ENCODE results near the gene FZD1. TPM values are rescaled to one million over a fixed set of nuclear protein-coding genes. Genes with fewer than 3 reads are reported as not detected.

Gene FZD1
- total RNA-seq, 1 donor from 2014 or later: 5.4 TPM

DNA sequence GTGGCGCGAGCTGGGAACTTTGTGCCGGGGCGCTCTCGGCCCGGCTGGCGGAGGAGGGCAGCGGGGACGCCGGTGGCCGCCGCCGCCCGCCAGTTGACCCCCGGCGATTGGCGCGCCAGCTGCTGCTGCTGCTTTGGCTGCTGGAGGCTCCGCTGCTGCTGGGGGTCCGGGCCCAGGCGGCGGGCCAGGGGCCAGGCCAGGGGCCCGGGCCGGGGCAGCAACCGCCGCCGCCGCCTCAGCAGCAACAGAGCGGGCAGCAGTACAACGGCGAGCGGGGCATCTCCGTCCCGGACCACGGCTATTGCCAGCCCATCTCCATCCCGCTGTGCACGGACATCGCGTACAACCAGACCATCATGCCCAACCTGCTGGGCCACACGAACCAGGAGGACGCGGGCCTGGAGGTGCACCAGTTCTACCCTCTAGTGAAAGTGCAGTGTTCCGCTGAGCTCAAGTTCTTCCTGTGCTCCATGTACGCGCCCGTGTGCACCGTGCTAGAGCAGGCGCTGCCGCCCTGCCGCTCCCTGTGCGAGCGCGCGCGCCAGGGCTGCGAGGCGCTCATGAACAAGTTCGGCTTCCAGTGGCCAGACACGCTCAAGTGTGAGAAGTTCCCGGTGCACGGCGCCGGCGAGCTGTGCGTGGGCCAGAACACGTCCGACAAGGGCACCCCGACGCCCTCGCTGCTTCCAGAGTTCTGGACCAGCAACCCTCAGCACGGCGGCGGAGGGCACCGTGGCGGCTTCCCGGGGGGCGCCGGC is 870 bp downstream of the FZD1 start:
- H3K36me3 ChIP-seq (ENCODE audit: insufficient read depth, low read length): no peaks in the 10 kb centered on the region
- H3K79me2 ChIP-seq (ENCODE audit: insufficient read depth, low read length): peaks cover 26% of the 10 kb centered on the region
- peaks cover 16% of the 10 kb centered on the region for H4K20me1 ChIP-seq (ENCODE audit: insufficient read depth, low read length)
- peak overlapping the region; percentile 91 for H3K4me2 ChIP-seq (ENCODE audit: low read length)
- H3K27me3 ChIP-seq (ENCODE audit: insufficient read depth, low read length): no peaks in the 10 kb centered on the region
- H3K9ac ChIP-seq (ENCODE audit: low read length): peak overlapping the region; percentile 76
- H3K4me3 ChIP-seq (ENCODE audit: insufficient read depth, low read depth, low read length): peak overlapping the region; percentile 85
- peaks cover 31% of the 10 kb centered on the region for H3K27me3 Mint-ChIP-seq (ENCODE audit: low read depth, unreplicated experiment)
- peak overlapping the region; percentile 90 for H3K4me3 Mint-ChIP-seq (ENCODE audit: unreplicated experiment)
- H3K27ac ChIP-seq (ENCODE audit: low read depth, low read length): peak overlapping the region; percentile 64
- peak overlapping the region; percentile 27 for H3K27ac Mint-ChIP-seq (ENCODE audit: unreplicated experiment)
- peaks cover 2% of the 10 kb centered on the region for H3K36me3 Mint-ChIP-seq (ENCODE audit: low read depth, unreplicated experiment)
- DNase-seq (ENCODE audit: low read depth) (peak; percentile 80), FAIRE-seq (no peak)
- H3K4me1 ChIP-seq (ENCODE audit: insufficient read depth, low read length): peaks cover 24% of the 10 kb centered on the region
- H3K9me3 Mint-ChIP-seq (ENCODE audit: unreplicated experiment): peaks cover 5% of the 10 kb centered on the region
- H3K4me1 Mint-ChIP-seq (ENCODE audit: low read depth, unreplicated experiment): no peaks in the 10 kb centered on the region
- H2AFZ ChIP-seq (ENCODE audit: low read depth, low read length): peak overlapping the region; percentile 90
- TF ChIP-seq EZH2 (IDR thresholded peaks at IDR 0.05; ENCODE audit: insufficient read depth, low read length): no peak
- TF ChIP-seq, protein P1, sequence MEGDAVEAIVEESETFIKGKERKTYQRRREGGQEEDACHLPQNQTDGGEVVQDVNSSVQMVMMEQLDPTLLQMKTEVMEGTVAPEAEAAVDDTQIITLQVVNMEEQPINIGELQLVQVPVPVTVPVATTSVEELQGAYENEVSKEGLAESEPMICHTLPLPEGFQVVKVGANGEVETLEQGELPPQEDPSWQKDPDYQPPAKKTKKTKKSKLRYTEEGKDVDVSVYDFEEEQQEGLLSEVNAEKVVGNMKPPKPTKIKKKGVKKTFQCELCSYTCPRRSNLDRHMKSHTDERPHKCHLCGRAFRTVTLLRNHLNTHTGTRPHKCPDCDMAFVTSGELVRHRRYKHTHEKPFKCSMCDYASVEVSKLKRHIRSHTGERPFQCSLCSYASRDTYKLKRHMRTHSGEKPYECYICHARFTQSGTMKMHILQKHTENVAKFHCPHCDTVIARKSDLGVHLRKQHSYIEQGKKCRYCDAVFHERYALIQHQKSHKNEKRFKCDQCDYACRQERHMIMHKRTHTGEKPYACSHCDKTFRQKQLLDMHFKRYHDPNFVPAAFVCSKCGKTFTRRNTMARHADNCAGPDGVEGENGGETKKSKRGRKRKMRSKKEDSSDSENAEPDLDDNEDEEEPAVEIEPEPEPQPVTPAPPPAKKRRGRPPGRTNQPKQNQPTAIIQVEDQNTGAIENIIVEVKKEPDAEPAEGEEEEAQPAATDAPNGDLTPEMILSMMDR (IDR thresholded peaks at IDR 0.05; ENCODE audit: insufficient read depth, low read depth, low read length): no peak
- no peaks in the 10 kb centered on the region for H3K9me3 ChIP-seq (ENCODE audit: insufficient read depth, low read depth, low read length)

DNA sequence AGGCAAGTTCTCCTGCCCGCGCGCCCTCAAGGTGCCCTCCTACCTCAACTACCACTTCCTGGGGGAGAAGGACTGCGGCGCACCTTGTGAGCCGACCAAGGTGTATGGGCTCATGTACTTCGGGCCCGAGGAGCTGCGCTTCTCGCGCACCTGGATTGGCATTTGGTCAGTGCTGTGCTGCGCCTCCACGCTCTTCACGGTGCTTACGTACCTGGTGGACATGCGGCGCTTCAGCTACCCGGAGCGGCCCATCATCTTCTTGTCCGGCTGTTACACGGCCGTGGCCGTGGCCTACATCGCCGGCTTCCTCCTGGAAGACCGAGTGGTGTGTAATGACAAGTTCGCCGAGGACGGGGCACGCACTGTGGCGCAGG is 1.4 kb downstream of the FZD1 start:
- Histone ChIP-seq H3K36me3 (ENCODE audit: insufficient read depth, low read length) (no peaks in the 10 kb centered on the region), H3K27me3 (ENCODE audit: insufficient read depth, low read length) (no peaks in the 10 kb centered on the region), H3K4me3 (ENCODE audit: insufficient read depth, low read depth, low read length) (peak overlapping the region; percentile 85), H4K20me1 (ENCODE audit: insufficient read depth, low read length) (peaks cover 16% of the 10 kb centered on the region), H3K4me2 (ENCODE audit: low read length) (peak overlapping the region; percentile 91), H3K9ac (ENCODE audit: low read length) (peak overlapping the region; percentile 76), H3K4me1 (ENCODE audit: insufficient read depth, low read length) (peaks cover 24% of the 10 kb centered on the region), H3K27ac (ENCODE audit: low read depth, low read length) (no peak overlapping the region), H3K9me3 (ENCODE audit: insufficient read depth, low read depth, low read length) (no peaks in the 10 kb centered on the region), H2AFZ (ENCODE audit: low read depth, low read length) (peak overlapping the region; percentile 90), H3K79me2 (ENCODE audit: insufficient read depth, low read length) (peaks cover 26% of the 10 kb centered on the region)
- TF ChIP-seq, protein P1 (IDR thresholded peaks at IDR 0.05; ENCODE audit: insufficient read depth, low read depth, low read length): no peak
- TF ChIP-seq EZH2 (IDR thresholded peaks at IDR 0.05; ENCODE audit: insufficient read depth, low read length): no peak
- Mint-ChIP-seq H3K9me3 (ENCODE audit: unreplicated experiment) (peaks cover 5% of the 10 kb centered on the region), H3K27ac (ENCODE audit: unreplicated experiment) (no peak overlapping the region), H3K4me1 (ENCODE audit: low read depth, unreplicated experiment) (no peaks in the 10 kb centered on the region), H3K36me3 (ENCODE audit: low read depth, unreplicated experiment) (peaks cover 2% of the 10 kb centered on the region), H3K27me3 (ENCODE audit: low read depth, unreplicated experiment) (peaks cover 25% of the 10 kb centered on the region), H3K4me3 (ENCODE audit: unreplicated experiment) (peak overlapping the region; percentile 90)
- peak; percentile 26 for DNase-seq (ENCODE audit: low read depth)
- FAIRE-seq: no peak

All from astrocyte (in vitro differentiated cells and primary cell).